ENCODE results near the gene CENPS. TPM values are rescaled to one million over a fixed set of nuclear protein-coding genes. Genes with fewer than 3 reads are reported as not detected.
A peak's percentile ranks its signal among the peaks of the same experiment; 100 is the strongest.

Gene CENPS
- total and polyA plus RNA-seq, 9 of the 15 experiments (the other 6 are each of a cell fraction or from before 2014, with no cell fraction given), result 10.2 to 36.0 (median 26.0) TPM

DNA sequence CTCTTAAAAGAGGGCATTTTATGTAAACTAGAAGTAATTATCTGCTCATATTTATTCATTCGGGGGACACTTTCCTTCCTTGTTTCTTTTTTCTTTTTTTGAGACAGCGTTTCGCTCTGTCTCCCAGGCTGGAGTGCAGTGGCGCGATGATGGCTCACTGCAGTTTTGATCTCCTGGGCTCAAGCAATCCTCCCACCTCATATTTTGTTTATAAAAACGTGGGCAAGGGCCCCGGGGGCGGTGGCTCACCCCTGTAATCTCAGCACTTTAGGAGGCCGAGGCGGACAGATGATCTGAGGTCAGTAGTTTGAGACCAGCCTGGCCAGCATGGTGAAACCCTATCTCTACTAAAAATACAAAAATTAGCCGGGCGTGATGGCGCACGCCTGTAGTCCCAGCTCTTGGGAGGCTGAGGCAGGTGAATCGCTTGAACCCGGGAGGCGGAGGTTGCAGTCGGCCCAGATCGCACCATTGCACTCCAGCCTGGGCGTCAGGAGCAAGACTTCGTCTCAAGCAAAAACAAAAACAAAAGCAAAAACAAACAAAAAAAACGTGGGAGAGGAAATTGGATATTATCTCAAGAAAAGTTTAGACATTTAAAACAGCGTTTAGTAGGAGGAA lies 43.0 kb downstream of the CENPS start (continued):
- TF ChIP-seq, protein P1, sequence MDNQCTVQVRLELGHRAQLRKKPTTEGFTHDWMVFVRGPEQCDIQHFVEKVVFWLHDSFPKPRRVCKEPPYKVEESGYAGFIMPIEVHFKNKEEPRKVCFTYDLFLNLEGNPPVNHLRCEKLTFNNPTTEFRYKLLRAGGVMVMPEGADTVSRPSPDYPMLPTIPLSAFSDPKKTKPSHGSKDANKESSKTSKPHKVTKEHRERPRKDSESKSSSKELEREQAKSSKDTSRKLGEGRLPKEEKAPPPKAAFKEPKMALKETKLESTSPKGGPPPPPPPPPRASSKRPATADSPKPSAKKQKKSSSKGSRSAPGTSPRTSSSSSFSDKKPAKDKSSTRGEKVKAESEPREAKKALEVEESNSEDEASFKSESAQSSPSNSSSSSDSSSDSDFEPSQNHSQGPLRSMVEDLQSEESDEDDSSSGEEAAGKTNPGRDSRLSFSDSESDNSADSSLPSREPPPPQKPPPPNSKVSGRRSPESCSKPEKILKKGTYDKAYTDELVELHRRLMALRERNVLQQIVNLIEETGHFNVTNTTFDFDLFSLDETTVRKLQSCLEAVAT (IDR thresholded peaks at IDR 0.05), result peak in 1 of 2 experiments; percentile 89; a peak in 2 of 4 replicates
- TF ChIP-seq TAF15 (IDR thresholded peaks at IDR 0.05; ENCODE audit: low read depth, low read length), result no peak
- no peak for TF ChIP-seq SETDB1 (IDR thresholded peaks at IDR 0.05; ENCODE audit: low read length)
- TF ChIP-seq, protein P2, sequence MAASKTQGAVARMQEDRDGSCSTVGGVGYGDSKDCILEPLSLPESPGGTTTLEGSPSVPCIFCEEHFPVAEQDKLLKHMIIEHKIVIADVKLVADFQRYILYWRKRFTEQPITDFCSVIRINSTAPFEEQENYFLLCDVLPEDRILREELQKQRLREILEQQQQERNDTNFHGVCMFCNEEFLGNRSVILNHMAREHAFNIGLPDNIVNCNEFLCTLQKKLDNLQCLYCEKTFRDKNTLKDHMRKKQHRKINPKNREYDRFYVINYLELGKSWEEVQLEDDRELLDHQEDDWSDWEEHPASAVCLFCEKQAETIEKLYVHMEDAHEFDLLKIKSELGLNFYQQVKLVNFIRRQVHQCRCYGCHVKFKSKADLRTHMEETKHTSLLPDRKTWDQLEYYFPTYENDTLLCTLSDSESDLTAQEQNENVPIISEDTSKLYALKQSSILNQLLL (CRISPR knock-in tag; IDR thresholded peaks at IDR 0.05; ENCODE audit: borderline replicate concordance), result no peak
- no peak for TF ChIP-seq ZNF124 (CRISPR knock-in tag; IDR thresholded peaks at IDR 0.05)
- no peak for TF ChIP-seq ZNF263 (CRISPR knock-in tag; IDR thresholded peaks at IDR 0.05; ENCODE audit: borderline replicate concordance)
- peak; percentile 20; the same call in 1 of the 2 replicates for TF ChIP-seq GATAD2A (IDR thresholded peaks at IDR 0.05)
- TF ChIP-seq ZNF347 (CRISPR knock-in tag; IDR thresholded peaks at IDR 0.05; ENCODE audit: low read depth), result no peak
- TF ChIP-seq, protein P3, sequence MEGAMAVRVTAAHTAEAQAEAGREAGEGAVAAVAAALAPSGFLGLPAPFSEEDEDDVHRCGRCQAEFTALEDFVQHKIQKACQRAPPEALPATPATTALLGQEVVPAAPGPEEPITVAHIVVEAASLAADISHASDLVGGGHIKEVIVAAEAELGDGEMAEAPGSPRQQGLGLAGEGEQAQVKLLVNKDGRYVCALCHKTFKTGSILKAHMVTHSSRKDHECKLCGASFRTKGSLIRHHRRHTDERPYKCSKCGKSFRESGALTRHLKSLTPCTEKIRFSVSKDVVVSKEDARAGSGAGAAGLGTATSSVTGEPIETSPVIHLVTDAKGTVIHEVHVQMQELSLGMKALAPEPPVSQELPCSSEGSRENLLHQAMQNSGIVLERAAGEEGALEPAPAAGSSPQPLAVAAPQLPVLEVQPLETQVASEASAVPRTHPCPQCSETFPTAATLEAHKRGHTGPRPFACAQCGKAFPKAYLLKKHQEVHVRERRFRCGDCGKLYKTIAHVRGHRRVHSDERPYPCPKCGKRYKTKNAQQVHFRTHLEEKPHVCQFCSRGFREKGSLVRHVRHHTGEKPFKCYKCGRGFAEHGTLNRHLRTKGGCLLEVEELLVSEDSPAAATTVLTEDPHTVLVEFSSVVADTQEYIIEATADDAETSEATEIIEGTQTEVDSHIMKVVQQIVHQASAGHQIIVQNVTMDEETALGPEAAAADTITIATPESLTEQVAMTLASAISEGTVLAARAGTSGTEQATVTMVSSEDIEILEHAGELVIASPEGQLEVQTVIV (CRISPR knock-in tag; IDR thresholded peaks at IDR 0.05; ENCODE audit: borderline replicate concordance), result no peak
- 0 out of 2 replicates have a peak, but pooled peaks have one; percentile 28 for TF ChIP-seq HDAC2 (IDR thresholded peaks at IDR 0.05)
- no peak for TF ChIP-seq GATAD2B (IDR thresholded peaks at IDR 0.05; ENCODE audit: borderline replicate concordance)
- no peak for TF ChIP-seq TSC22D4 (tag; IDR thresholded peaks at IDR 0.05)
- 0 out of 2 replicates have a peak, but pooled peaks have one; percentile 19 for TF ChIP-seq ZNF445 (CRISPR knock-in tag; IDR thresholded peaks at IDR 0.05; ENCODE audit: low read depth)
- TF ChIP-seq, protein P4, sequence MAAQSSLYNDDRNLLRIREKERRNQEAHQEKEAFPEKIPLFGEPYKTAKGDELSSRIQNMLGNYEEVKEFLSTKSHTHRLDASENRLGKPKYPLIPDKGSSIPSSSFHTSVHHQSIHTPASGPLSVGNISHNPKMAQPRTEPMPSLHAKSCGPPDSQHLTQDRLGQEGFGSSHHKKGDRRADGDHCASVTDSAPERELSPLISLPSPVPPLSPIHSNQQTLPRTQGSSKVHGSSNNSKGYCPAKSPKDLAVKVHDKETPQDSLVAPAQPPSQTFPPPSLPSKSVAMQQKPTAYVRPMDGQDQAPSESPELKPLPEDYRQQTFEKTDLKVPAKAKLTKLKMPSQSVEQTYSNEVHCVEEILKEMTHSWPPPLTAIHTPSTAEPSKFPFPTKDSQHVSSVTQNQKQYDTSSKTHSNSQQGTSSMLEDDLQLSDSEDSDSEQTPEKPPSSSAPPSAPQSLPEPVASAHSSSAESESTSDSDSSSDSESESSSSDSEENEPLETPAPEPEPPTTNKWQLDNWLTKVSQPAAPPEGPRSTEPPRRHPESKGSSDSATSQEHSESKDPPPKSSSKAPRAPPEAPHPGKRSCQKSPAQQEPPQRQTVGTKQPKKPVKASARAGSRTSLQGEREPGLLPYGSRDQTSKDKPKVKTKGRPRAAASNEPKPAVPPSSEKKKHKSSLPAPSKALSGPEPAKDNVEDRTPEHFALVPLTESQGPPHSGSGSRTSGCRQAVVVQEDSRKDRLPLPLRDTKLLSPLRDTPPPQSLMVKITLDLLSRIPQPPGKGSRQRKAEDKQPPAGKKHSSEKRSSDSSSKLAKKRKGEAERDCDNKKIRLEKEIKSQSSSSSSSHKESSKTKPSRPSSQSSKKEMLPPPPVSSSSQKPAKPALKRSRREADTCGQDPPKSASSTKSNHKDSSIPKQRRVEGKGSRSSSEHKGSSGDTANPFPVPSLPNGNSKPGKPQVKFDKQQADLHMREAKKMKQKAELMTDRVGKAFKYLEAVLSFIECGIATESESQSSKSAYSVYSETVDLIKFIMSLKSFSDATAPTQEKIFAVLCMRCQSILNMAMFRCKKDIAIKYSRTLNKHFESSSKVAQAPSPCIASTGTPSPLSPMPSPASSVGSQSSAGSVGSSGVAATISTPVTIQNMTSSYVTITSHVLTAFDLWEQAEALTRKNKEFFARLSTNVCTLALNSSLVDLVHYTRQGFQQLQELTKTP (IDR thresholded peaks at IDR 0.05; ENCODE audit: low read depth in 1 of 2, partially characterized antibody in 2 of 2), result no peak
- TF ChIP-seq, protein P5, sequence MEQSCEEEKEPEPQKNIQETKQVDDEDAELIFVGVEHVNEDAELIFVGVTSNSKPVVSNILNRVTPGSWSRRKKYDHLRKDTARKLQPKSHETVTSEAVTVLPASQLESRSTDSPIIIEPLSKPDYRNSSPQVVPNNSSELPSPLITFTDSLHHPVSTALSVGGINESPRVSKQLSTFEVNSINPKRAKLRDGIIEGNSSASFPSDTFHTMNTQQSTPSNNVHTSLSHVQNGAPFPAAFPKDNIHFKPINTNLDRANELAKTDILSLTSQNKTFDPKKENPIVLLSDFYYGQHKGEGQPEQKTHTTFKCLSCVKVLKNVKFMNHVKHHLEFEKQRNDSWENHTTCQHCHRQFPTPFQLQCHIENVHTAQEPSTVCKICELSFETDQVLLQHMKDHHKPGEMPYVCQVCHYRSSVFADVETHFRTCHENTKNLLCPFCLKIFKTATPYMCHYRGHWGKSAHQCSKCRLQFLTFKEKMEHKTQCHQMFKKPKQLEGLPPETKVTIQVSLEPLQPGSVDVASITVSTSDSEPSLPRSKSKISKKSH (CRISPR knock-in tag; IDR thresholded peaks at IDR 0.05), result no peak
- TF ChIP-seq ELF1 (tag; IDR thresholded peaks at IDR 0.05), result no peak
- TF ChIP-seq HMG20B (CRISPR knock-in tag; IDR thresholded peaks at IDR 0.05), result no peak
- TF ChIP-seq CCAR2 (IDR thresholded peaks at IDR 0.05; ENCODE audit: low read depth, low read length), result no peak

All from K562 (cell line).